ENCODE data around the gene NUDT12. TPM values are rescaled to one million over a fixed set of nuclear protein-coding genes. Genes with fewer than 3 reads are reported as not detected.

NUDT12 gene
- total RNA-seq, 1 experiment from 2014 or later = 15.8 TPM

GRCh38 chr5:103526164-103526915 is 36.2 kb downstream of the NUDT12 start:
- CTCF ChIA-PET = no interaction called here
- Histone ChIP-seq H3K27ac (ENCODE audit: low read depth, low read length) (no peak overlapping the region), H3K4me3 (replicated peaks in 1 of 2; ENCODE audit: low read depth in 1 of 2, low read length in 2 of 2) (no peak overlapping the region), H2AFZ (ENCODE audit: low read depth, low read length, poor library complexity, severe bottlenecking) (no peak overlapping the region), H3K9me2 (ENCODE audit: insufficient read depth) (no peaks in the 10 kb centered on the region), H3K4me2 (ENCODE audit: low read length) (no peak overlapping the region), H3K4me1 (ENCODE audit: control insufficient read depth in 1 of 2, insufficient read depth in 2 of 2, low read length in 2 of 2) (peaks cover 4 to 5% of the 10 kb centered on the region in 2 experiments; a peak in 2 of 4 replicates), H4K20me1 (ENCODE audit: insufficient read depth) (no peaks in the 10 kb centered on the region), H3K27me3 (ENCODE audit: insufficient read depth, low read length) (no peaks in the 10 kb centered on the region), H3K79me2 (ENCODE audit: insufficient read depth, low read length) (no peaks in the 10 kb centered on the region), H3K9ac (ENCODE audit: low read length) (no peak overlapping the region), H3K36me3 (ENCODE audit: control insufficient read depth in 1 of 2, insufficient read depth in 2 of 2, low read length in 2 of 2) (no peaks in the 10 kb centered on the region), H3K9me3 (ENCODE audit: control insufficient read depth in 1 of 2, insufficient read depth in 1 of 2, low read depth in 1 of 2, low read length in 2 of 2) (no peaks in the 10 kb centered on the region)
- no peak for TF ChIP-seq MAX (IDR thresholded peaks at IDR 0.05)
- TF ChIP-seq CBX3 (IDR thresholded peaks at IDR 0.05; ENCODE audit: low read depth) = no peak
- no peak for TF ChIP-seq ATF3 (IDR thresholded peaks at IDR 0.05)
- no peak for TF ChIP-seq RAD21 (IDR thresholded peaks at IDR 0.05; ENCODE audit: low read depth)
- TF ChIP-seq CEBPB (IDR thresholded peaks at IDR 0.05; ENCODE audit: low read depth) = no peak
- TF ChIP-seq ZBTB33 (IDR thresholded peaks at IDR 0.05; ENCODE audit: extremely low read depth, insufficient replicate concordance, low read length) = no peak
- no peak for TF ChIP-seq SRF (IDR thresholded peaks at IDR 0.05; ENCODE audit: low read depth)
- TF ChIP-seq YY1 (IDR thresholded peaks at IDR 0.05; ENCODE audit: extremely low read depth, insufficient replicate concordance, low read depth, low read length) = no peak
- no peak for TF ChIP-seq CTCF (IDR thresholded peaks at IDR 0.05 in 2 of 3, conservative IDR thresholded peaks at IDR 0.05 in 1 of 3; ENCODE audit: borderline replicate concordance in 1 of 3, insufficient read depth in 1 of 3, low read depth in 2 of 3, low read length in 2 of 3)
- POLR2A ChIA-PET = no interaction called here
- no TSS peak for BruUV-seq (replicated peaks)
- DNase-seq (ENCODE audit: low read depth, low spot score) (no peak), ATAC-seq (no peak)
- RAD21 ChIA-PET (ENCODE audit: low non-redundant PET in 1 of 2, low total read pairs in 2 of 2, uncharacterized antibody in 2 of 2, unreplicated experiment in 2 of 2) = no interaction called here
- intact Hi-C loops (cut with micrococcal nuclease) = no loop called here

Measured in HCT116 (cell line).